ENCODE measurements around the gene CLDND1.

The CLDND1 gene

GRCh38 chr3:98521897-98522543 lies 682 bp downstream of the CLDND1 start:
- no peak for DNase-seq

- DNase-seq = no peak
These were observed 3.4 kb downstream of the CLDND1 start for GRCh38 chr3:98519351-98519750.

- DNase-seq = no peak
These were observed 3.9 kb downstream of the CLDND1 start for GRCh38 chr3:98518816-98519215.

- no peak for DNase-seq
These were observed 7.8 kb downstream of the CLDND1 start for GRCh38 chr3:98514948-98515347.

- no peak for DNase-seq
These were observed 9.0 kb downstream of the CLDND1 start for GRCh38 chr3:98513736-98514135.

- no peak for DNase-seq
These were observed 9.6 kb downstream of the CLDND1 start for GRCh38 chr3:98513091-98513511.

- no peak for DNase-seq
These were observed 10.1 kb downstream of the CLDND1 start for GRCh38 chr3:98512576-98512975.

- DNase-seq = no peak
These were observed 14.1 kb downstream of the CLDND1 start for GRCh38 chr3:98508582-98508981.

- DNase-seq = no peak
These were observed 18.2 kb downstream of the CLDND1 start for GRCh38 chr3:98504539-98504938.

GRCh38 chr3:98501863-98502576 lies 20.7 kb downstream of the CLDND1 start:
- DNase-seq = no peak

- no peak for DNase-seq
These were observed 21.4 kb downstream of the CLDND1 start for GRCh38 chr3:98501270-98501669.

- no peak for DNase-seq
These were observed 22.7 kb downstream of the CLDND1 start for GRCh38 chr3:98500019-98500418.

- no peak for DNase-seq
These were observed 25.3 kb downstream of the CLDND1 start, which contains the start of gene OR5K2 for GRCh38 chr3:98497381-98497780. Gene OR5K2, plus strand, starts transcription at chr3:98497681. Its CDS starts 0 bp downstream, at chr3:98497681.

GRCh38 chr3:98483626-98484025 lies 39.1 kb downstream of the CLDND1 start:
- no peak for DNase-seq

GRCh38 chr3:98482717-98483482 lies 39.8 kb downstream of the CLDND1 start:
- DNase-seq = no peak
